KMS-11 (cell line): ENCODE measurements around the gene CYSRT1.
A peak's percentile ranks its signal among the peaks of the same experiment; 100 is the strongest.

Experiments used
- H2AFZ ChIP-seq: fragments of 200-600 bp; sonication (generic); 2 replicates; pipeline ENCODE4 v1.6.1; 2016; ENCODE audit warnings: antibody characterized with exemption, mixed run types, low read depth
- H3K27ac ChIP-seq: fragments of 200-600 bp; sonication (generic); 2 replicates; pipeline ENCODE4 v1.6.1; 2016; ENCODE audit warnings: mild to moderate bottlenecking, mixed run types
- H3K27me3 ChIP-seq: fragments of 200-600 bp; sonication (generic); 2 replicates; pipeline ENCODE4 v1.6.1; 2017; ENCODE audit warnings: mild to moderate bottlenecking, low read depth, mixed run types, moderate library complexity; ENCODE audit not compliant: insufficient read depth
- H3K36me3 ChIP-seq: fragments of 200-600 bp; sonication (generic); 2 replicates; pipeline ENCODE4 v1.6.1; 2017; ENCODE audit warnings: mild to moderate bottlenecking, mixed run types; ENCODE audit not compliant: insufficient read depth
- H3K4me1 ChIP-seq: fragments of 200-600 bp; sonication (generic); 2 replicates; pipeline ENCODE4 v1.6.1; 2016; ENCODE audit warnings: mild to moderate bottlenecking, low read depth, mixed run types; ENCODE audit not compliant: poor library complexity, severe bottlenecking
- H3K4me2 ChIP-seq: fragments of 200-600 bp; sonication (generic); 2 replicates; pipeline ENCODE4 v1.7.0; 2016; ENCODE audit warnings: mild to moderate bottlenecking, mixed run types
- H3K4me3 ChIP-seq: fragments of 200-600 bp; sonication (generic); IDR thresholded peaks from 2 replicates; pipeline ENCODE4 v1.6.1; 2017; ENCODE audit warnings: low read depth, low read length, mixed read lengths; ENCODE audit not compliant: insufficient read depth
- H3K79me2 ChIP-seq: fragments of 200-600 bp; sonication (generic); 2 replicates; pipeline ENCODE4 v1.6.1; 2016; ENCODE audit warnings: low read depth, mixed run types; ENCODE audit not compliant: insufficient read depth
- H3K9ac ChIP-seq: fragments of 200-600 bp; sonication (generic); 2 replicates; pipeline ENCODE4 v1.6.1; 2016; ENCODE audit warnings: mild to moderate bottlenecking, mixed run types
- H4K20me1 ChIP-seq: fragments of 200-600 bp; sonication (generic); 2 replicates; pipeline ENCODE4 v1.6.1; 2016; ENCODE audit warnings: mild to moderate bottlenecking, mixed run types; ENCODE audit not compliant: insufficient read depth
- CTCF ChIP-seq: fragments of 200-600 bp; sonication (generic); conservative IDR thresholded peaks from 2 replicates; pipeline ENCODE4 v1.6.1; 2017; ENCODE audit warnings: low read depth, mild to moderate bottlenecking, antibody characterized with exemption, low read length, moderate library complexity, mixed read lengths

The CYSRT1 gene

GRCh38 chr9:137185921-137186320, 39.1 kb upstream of the CYSRT1 start:
- no peaks in the 10 kb centered on the region for H4K20me1 ChIP-seq
- no peaks in the 10 kb centered on the region for H3K36me3 ChIP-seq
- H3K4me1 ChIP-seq: peaks cover 24% of the 10 kb centered on the region
- no peak overlapping the region for H3K4me3 ChIP-seq
- no peak overlapping the region for H2AFZ ChIP-seq
- H3K27ac ChIP-seq: no peak overlapping the region
- no peak overlapping the region for H3K9ac ChIP-seq
- peaks cover 31% of the 10 kb centered on the region for H3K79me2 ChIP-seq
- H3K27me3 ChIP-seq: no peaks in the 10 kb centered on the region
- H3K4me2 ChIP-seq: no peak overlapping the region
- no peak for TF ChIP-seq CTCF

GRCh38 chr9:137186385-137186784, 38.6 kb upstream of the CYSRT1 start:
- no peaks in the 10 kb centered on the region for H4K20me1 ChIP-seq
- H2AFZ ChIP-seq: no peak overlapping the region
- no peaks in the 10 kb centered on the region for H3K36me3 ChIP-seq
- no peak for TF ChIP-seq CTCF
- H3K9ac ChIP-seq: no peak overlapping the region
- H3K4me2 ChIP-seq: peak overlapping the region; percentile 97; the same call in 1 of the 2 replicates
- peaks cover 24% of the 10 kb centered on the region for H3K4me1 ChIP-seq
- H3K27ac ChIP-seq: no peak overlapping the region
- no peak overlapping the region for H3K4me3 ChIP-seq
- peaks cover 31% of the 10 kb centered on the region for H3K79me2 ChIP-seq
- H3K27me3 ChIP-seq: no peaks in the 10 kb centered on the region

GRCh38 chr9:137187386-137187785, 37.6 kb upstream of the CYSRT1 start:
- peak overlapping the region; percentile 81; the same call in 1 of the 2 replicates for H3K9ac ChIP-seq
- no peaks in the 10 kb centered on the region for H3K27me3 ChIP-seq
- no peak overlapping the region for H2AFZ ChIP-seq
- H3K36me3 ChIP-seq: no peaks in the 10 kb centered on the region
- peak overlapping the region; percentile 97 for H3K4me2 ChIP-seq
- H3K27ac ChIP-seq: no peak overlapping the region; the same call in 1 of the 2 replicates
- peak overlapping the region; percentile 37 for H3K4me3 ChIP-seq
- peaks cover 24% of the 10 kb centered on the region for H3K4me1 ChIP-seq
- H4K20me1 ChIP-seq: no peaks in the 10 kb centered on the region
- TF ChIP-seq CTCF: no peak
- peaks cover 31% of the 10 kb centered on the region for H3K79me2 ChIP-seq

GRCh38 chr9:137188086-137188489, 36.9 kb upstream of the CYSRT1 start:
- TF ChIP-seq CTCF: no peak
- Histone ChIP-seq H2AFZ (peak overlapping the region; percentile 60), H3K4me1 (peaks cover 24% of the 10 kb centered on the region), H3K4me3 (peak overlapping the region; percentile 37), H3K9ac (peak overlapping the region; percentile 81; the same call in 1 of the 2 replicates), H3K27ac (peak overlapping the region; percentile 90), H3K27me3 (no peaks in the 10 kb centered on the region), H3K36me3 (no peaks in the 10 kb centered on the region), H3K79me2 (peaks cover 31% of the 10 kb centered on the region), H3K4me2 (peak overlapping the region; percentile 97), H4K20me1 (no peaks in the 10 kb centered on the region)
